ENCODE results near the gene DLG2.
A peak's percentile ranks its signal among the peaks of the same experiment; 100 is the strongest.

DLG2 gene

DNA sequence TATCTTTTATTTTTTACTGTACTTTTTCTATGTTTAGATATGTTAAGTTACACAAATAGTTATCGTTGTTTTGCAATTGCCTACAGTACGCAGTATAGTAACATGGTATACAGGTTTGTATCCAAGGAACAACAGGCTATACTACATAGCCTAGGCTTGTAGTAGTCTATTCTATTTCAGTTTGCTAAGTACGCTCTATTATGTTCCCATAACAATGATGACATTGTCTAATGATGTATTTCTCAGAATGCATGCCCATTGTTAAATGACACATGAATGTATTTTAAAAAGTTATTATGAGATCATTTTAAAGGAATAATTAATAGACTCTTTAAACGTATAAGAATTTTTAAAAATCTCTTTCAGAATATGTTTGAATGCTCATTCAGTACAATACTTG is 1644.3 kb downstream of the DLG2 start:
- no peaks in the 10 kb centered on the region for H3K27me3 ChIP-seq (ENCODE audit: low read depth, low read length)
- H3K36me3 ChIP-seq (replicated peaks; ENCODE audit: low read depth, low read length): peaks cover 17% of the 10 kb centered on the region
- no peaks in the 10 kb centered on the region for H3K9me3 ChIP-seq (ENCODE audit: insufficient read depth, low read length)
- H3K27ac ChIP-seq (ENCODE audit: low read length): no peak overlapping the region
- no peaks in the 10 kb centered on the region for H3K79me2 ChIP-seq (ENCODE audit: low read length)
- no peak overlapping the region for H3K4me3 ChIP-seq (ENCODE audit: low read length)
- no peak overlapping the region for H2AFZ ChIP-seq (ENCODE audit: low read depth, low read length)
- no peak for TF ChIP-seq EZH2phosphoT487 (IDR thresholded peaks at IDR 0.05; ENCODE audit: low read depth)
- TF ChIP-seq, protein P1, sequence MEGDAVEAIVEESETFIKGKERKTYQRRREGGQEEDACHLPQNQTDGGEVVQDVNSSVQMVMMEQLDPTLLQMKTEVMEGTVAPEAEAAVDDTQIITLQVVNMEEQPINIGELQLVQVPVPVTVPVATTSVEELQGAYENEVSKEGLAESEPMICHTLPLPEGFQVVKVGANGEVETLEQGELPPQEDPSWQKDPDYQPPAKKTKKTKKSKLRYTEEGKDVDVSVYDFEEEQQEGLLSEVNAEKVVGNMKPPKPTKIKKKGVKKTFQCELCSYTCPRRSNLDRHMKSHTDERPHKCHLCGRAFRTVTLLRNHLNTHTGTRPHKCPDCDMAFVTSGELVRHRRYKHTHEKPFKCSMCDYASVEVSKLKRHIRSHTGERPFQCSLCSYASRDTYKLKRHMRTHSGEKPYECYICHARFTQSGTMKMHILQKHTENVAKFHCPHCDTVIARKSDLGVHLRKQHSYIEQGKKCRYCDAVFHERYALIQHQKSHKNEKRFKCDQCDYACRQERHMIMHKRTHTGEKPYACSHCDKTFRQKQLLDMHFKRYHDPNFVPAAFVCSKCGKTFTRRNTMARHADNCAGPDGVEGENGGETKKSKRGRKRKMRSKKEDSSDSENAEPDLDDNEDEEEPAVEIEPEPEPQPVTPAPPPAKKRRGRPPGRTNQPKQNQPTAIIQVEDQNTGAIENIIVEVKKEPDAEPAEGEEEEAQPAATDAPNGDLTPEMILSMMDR (IDR thresholded peaks at IDR 0.05; ENCODE audit: low read depth, low read length): no peak
- H3K4me1 ChIP-seq (ENCODE audit: low read length): peaks cover 9% of the 10 kb centered on the region
- no peak overlapping the region for H3K4me2 ChIP-seq (ENCODE audit: low read length)
- no peaks in the 10 kb centered on the region for H4K20me1 ChIP-seq (ENCODE audit: insufficient read depth, low read length)
- no peak overlapping the region for H3K9ac ChIP-seq (ENCODE audit: low read length)

DNA sequence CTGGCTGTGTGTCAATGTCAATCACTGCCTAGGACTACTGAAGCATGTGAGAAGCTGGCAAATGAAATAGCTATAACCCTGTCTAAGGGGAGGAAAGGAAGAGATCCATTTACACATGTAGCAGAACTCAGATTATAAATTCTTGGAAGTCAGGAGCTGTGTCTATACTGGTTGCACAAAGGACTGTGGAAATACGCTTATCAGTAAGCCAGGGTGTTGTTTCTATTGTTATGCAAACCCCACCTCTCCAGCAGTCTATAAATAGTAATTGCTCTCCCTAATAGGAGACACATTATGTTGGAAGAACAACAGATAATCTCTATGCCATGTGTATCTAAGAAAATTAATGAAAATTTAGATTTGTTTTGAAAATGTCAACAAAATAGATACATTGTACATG is 1647.6 kb downstream of the DLG2 start:
- H3K4me1 ChIP-seq (ENCODE audit: low read length): peaks cover 40% of the 10 kb centered on the region
- H3K79me2 ChIP-seq (ENCODE audit: low read length): no peaks in the 10 kb centered on the region
- no peak overlapping the region for H3K4me3 ChIP-seq (ENCODE audit: low read length)
- TF ChIP-seq EZH2phosphoT487 (IDR thresholded peaks at IDR 0.05; ENCODE audit: low read depth): no peak
- TF ChIP-seq, protein P1 (IDR thresholded peaks at IDR 0.05; ENCODE audit: low read depth, low read length): no peak
- H3K4me2 ChIP-seq (ENCODE audit: low read length): no peak overlapping the region
- no peaks in the 10 kb centered on the region for H4K20me1 ChIP-seq (ENCODE audit: insufficient read depth, low read length)
- H3K36me3 ChIP-seq (replicated peaks; ENCODE audit: low read depth, low read length): peaks cover 18% of the 10 kb centered on the region
- H3K27me3 ChIP-seq (ENCODE audit: low read depth, low read length): no peaks in the 10 kb centered on the region
- no peak overlapping the region for H3K27ac ChIP-seq (ENCODE audit: low read length)
- no peak overlapping the region for H3K9ac ChIP-seq (ENCODE audit: low read length)
- no peaks in the 10 kb centered on the region for H3K9me3 ChIP-seq (ENCODE audit: insufficient read depth, low read length)
- no peak overlapping the region for H2AFZ ChIP-seq (ENCODE audit: low read depth, low read length)

DNA sequence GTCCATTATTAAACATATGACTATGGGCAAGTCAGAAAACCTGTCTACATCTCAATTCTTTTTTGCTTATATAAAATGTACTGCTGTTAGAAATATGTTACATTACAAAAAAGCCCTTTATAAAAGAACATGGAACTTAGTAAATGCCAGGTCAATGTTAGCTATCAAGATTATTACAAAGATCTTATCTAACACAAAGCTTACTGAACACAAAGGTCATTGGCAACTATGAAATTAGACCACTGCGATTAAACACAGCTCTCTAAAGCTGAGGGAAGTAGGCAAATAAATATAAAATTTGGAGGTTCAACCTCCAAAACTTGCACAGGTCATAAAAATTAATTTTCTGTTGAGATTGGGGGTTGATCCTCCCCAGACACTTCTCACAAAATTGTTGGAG is 1648.2 kb downstream of the DLG2 start:
- H3K9me3 ChIP-seq (ENCODE audit: insufficient read depth, low read length): no peaks in the 10 kb centered on the region
- TF ChIP-seq, protein P1 (IDR thresholded peaks at IDR 0.05; ENCODE audit: low read depth, low read length): no peak
- TF ChIP-seq EZH2phosphoT487 (IDR thresholded peaks at IDR 0.05; ENCODE audit: low read depth): no peak
- H4K20me1 ChIP-seq (ENCODE audit: insufficient read depth, low read length): no peaks in the 10 kb centered on the region
- no peaks in the 10 kb centered on the region for H3K79me2 ChIP-seq (ENCODE audit: low read length)
- H3K9ac ChIP-seq (ENCODE audit: low read length): no peak overlapping the region
- H3K27me3 ChIP-seq (ENCODE audit: low read depth, low read length): no peaks in the 10 kb centered on the region
- H3K4me2 ChIP-seq (ENCODE audit: low read length): no peak overlapping the region
- no peak overlapping the region for H2AFZ ChIP-seq (ENCODE audit: low read depth, low read length)
- H3K4me3 ChIP-seq (ENCODE audit: low read length): no peak overlapping the region
- no peak overlapping the region for H3K27ac ChIP-seq (ENCODE audit: low read length)
- H3K36me3 ChIP-seq (replicated peaks; ENCODE audit: low read depth, low read length): peaks cover 24% of the 10 kb centered on the region
- H3K4me1 ChIP-seq (ENCODE audit: low read length): peaks cover 47% of the 10 kb centered on the region

DNA sequence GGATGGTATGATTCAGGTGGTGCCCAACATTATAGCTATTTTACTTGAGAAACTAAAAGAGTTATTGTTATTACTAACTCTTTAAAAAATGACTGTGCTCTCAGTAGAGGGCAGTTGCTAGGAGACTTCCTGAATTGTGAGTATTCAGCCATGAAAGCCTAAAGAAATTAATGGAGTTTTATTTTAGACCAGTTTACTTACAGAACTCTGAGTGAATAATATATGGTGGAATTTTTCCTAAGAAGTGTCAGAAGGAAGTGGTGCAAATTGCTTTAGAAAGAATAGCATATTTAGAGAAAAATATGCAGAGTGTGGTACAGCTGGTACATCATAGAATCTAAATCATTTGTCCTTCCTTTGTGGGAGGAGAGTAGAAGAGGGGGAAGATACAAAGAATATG is 1651.1 kb downstream of the DLG2 start:
- H3K27ac ChIP-seq (ENCODE audit: low read length): peak overlapping the region; percentile 90
- H3K79me2 ChIP-seq (ENCODE audit: low read length): no peaks in the 10 kb centered on the region
- TF ChIP-seq EZH2phosphoT487 (IDR thresholded peaks at IDR 0.05; ENCODE audit: low read depth): no peak
- TF ChIP-seq, protein P1 (IDR thresholded peaks at IDR 0.05; ENCODE audit: low read depth, low read length): no peak
- peaks cover 74% of the 10 kb centered on the region for H3K4me1 ChIP-seq (ENCODE audit: low read length)
- H3K36me3 ChIP-seq (replicated peaks; ENCODE audit: low read depth, low read length): peaks cover 28% of the 10 kb centered on the region
- H2AFZ ChIP-seq (ENCODE audit: low read depth, low read length): peak overlapping the region; percentile 5; the same call in 1 of the 2 replicates
- H3K4me3 ChIP-seq (ENCODE audit: low read length): peak overlapping the region; percentile 49
- H3K27me3 ChIP-seq (ENCODE audit: low read depth, low read length): no peaks in the 10 kb centered on the region
- H3K9ac ChIP-seq (ENCODE audit: low read length): peak overlapping the region; percentile 69
- H4K20me1 ChIP-seq (ENCODE audit: insufficient read depth, low read length): no peaks in the 10 kb centered on the region
- no peaks in the 10 kb centered on the region for H3K9me3 ChIP-seq (ENCODE audit: insufficient read depth, low read length)
- peak overlapping the region; percentile 66 for H3K4me2 ChIP-seq (ENCODE audit: low read length)
